GM12878 (cell line): ENCODE results near the gene SNRPE. TPM values are rescaled to one million over a fixed set of nuclear protein-coding genes. Genes with fewer than 3 reads are reported as not detected.

Source experiments
- BCLAF1 ChIP-seq: fragments of 450-650 bp; IDR thresholded peaks from 2 replicates; pipeline ENCODE4 v1.6.1; 2017; ENCODE audit warnings: antibody characterized with exemption, mild to moderate bottlenecking, moderate library complexity
- EED ChIP-seq: sonication (generic); IDR thresholded peaks from 2 replicates; pipeline ENCODE4 v1.6.1; 2016; ENCODE audit warnings: antibody characterized with exemption, low read depth
- EGR1 ChIP-seq, 2 experiments: IDR thresholded peaks; 1 replicate in 1 of 2; 2 replicates in 1 of 2; pipeline ENCODE4 v1.6.1; 2011 to 2012; ENCODE audit warnings: low read depth in 2 of 2, low read length in 2 of 2, borderline replicate concordance in 1 of 2, mild to moderate bottlenecking in 1 of 2, moderate library complexity in 1 of 2
- IKZF2 ChIP-seq, 2 experiments: fragments of 450-650 bp; IDR thresholded peaks; 2 replicates each; pipeline ENCODE4 v1.6.1; 2017; ENCODE audit warnings: mild to moderate bottlenecking in 2 of 2, moderate library complexity in 2 of 2
- POU2F2 ChIP-seq: IDR thresholded peaks from 3 replicates; pipeline ENCODE4 v1.6.1; 2011; ENCODE audit warnings: low read depth, mild to moderate bottlenecking, low read length, borderline replicate concordance
- PRDM15 ChIP-seq: fragments of 450-650 bp; formaldehyde crosslinking; IDR thresholded peaks from 2 replicates; pipeline ENCODE4 v1.4.0; 2020; ENCODE audit warnings: mild to moderate bottlenecking, moderate library complexity
- SPI1 ChIP-seq: IDR thresholded peaks from 2 replicates; pipeline ENCODE4 v1.6.1; 2011; ENCODE audit warnings: low read depth, mild to moderate bottlenecking, low read length, moderate library complexity, borderline replicate concordance; ENCODE audit not compliant: insufficient read depth
- SREBF1 ChIP-seq: IDR thresholded peaks from 2 replicates; pipeline ENCODE4 v1.6.1; 2012; ENCODE audit warnings: mild to moderate bottlenecking, low read length
- SREBF2 ChIP-seq: IDR thresholded peaks from 2 replicates; pipeline ENCODE4 v1.6.1; 2012; ENCODE audit warnings: mild to moderate bottlenecking, low read length
- STAT1 ChIP-seq: fragments of 450-650 bp; conservative IDR thresholded peaks from 2 replicates; pipeline ENCODE4 v1.6.1; 2014; ENCODE audit warnings: antibody characterized with exemption, mild to moderate bottlenecking
- ZBTB40 ChIP-seq: fragments of 450-650 bp; IDR thresholded peaks from 2 replicates; pipeline ENCODE4 v1.6.1; 2016; ENCODE audit warnings: mild to moderate bottlenecking, moderate library complexity, borderline replicate concordance
- ZNF687 ChIP-seq: fragments of 450-650 bp; IDR thresholded peaks from 2 replicates; pipeline ENCODE4 v1.6.1; 2017; ENCODE audit warnings: mild to moderate bottlenecking, moderate library complexity
- ZZZ3 ChIP-seq: IDR thresholded peaks from 2 replicates; pipeline ENCODE4 v1.6.1; 2011; ENCODE audit warnings: low read depth; ENCODE audit not compliant: control insufficient read depth, insufficient read length
- polyA plus RNA-seq, 11 experiments: library from polyadenylated mRNA; depleted of rRNA in 4 of 11; unstranded in 6 of 11; stranded (reverse) in 5 of 11; fragments of >200 nt; fragmentation: Nextera tagmentation in 4 of 11; fragmentation: Illumina TruSeq in 1 of 11; extraction: Ambion mirVana in 4 of 11; extraction: Trizol in 1 of 11; gene quantifications; 1 replicate in 1 of 11; 2 replicates in 10 of 11; pipeline versions ENCODE4 v1.2.1 to v1.2.3, GENCODE V29; 2011 to 2016; ENCODE audit warnings: inconsistent platforms in 2 of 11, missing spikeins in 2 of 11, low read depth in 1 of 11
- total RNA-seq, 4 experiments: library from RNA; depleted of rRNA in 3 of 4; stranded (reverse); fragments of >200 nt in 3 of 4; fragmentation: Illumina TruSeq in 1 of 4; extraction: Trizol in 1 of 4; gene quantifications; 2 replicates each; pipeline versions ENCODE4 v1.2.1 to v1.2.3, GENCODE V29; 2013 to 2021

Gene SNRPE
- total and polyA plus RNA-seq, 10 of the 15 experiments (the other 5 are each of a cell fraction or from before 2014, with no cell fraction given), result 109 to 1,384 (median 316) TPM

GRCh38 chr1:203861379-203862184 lies at the start of gene SNRPE (continued):
- no peak for TF ChIP-seq BCLAF1
- TF ChIP-seq IKZF2 (IDR thresholded peaks at IDR 0.05), result peak; percentile 47 to 55; a peak in 3 of 4 replicates
- 0 out of 2 replicates have a peak, but pooled peaks have one; percentile 23 for TF ChIP-seq SREBF1
- TF ChIP-seq EGR1 (IDR thresholded peaks at IDR 0.05; ENCODE audit: borderline replicate concordance in 1 of 2, low read depth in 2 of 2, low read length in 2 of 2), result peak; percentile 49 to 92
- peak; percentile 90 for TF ChIP-seq ZNF687
- TF ChIP-seq ZBTB40, result peak; percentile 98
- TF ChIP-seq PRDM15 (CRISPR knock-in tag), result 0 out of 2 replicates have a peak, but pooled peaks have one; percentile 16
- no peak for TF ChIP-seq ZZZ3
- peak; percentile 91; the same call in 1 of the 2 replicates for TF ChIP-seq STAT1
- peak; percentile 71 for TF ChIP-seq SREBF2
- no peak; the same call in 1 of the 2 replicates for TF ChIP-seq EED
- TF ChIP-seq POU2F2, result peak; percentile 76; the same call in 1 of the 3 replicates
- TF ChIP-seq SPI1, result peak; percentile 50; the same call in 1 of the 2 replicates
